GM23338 (cell line): Measurements from ENCODE around the gene PLD1.

Source experiments
- CREB1 ChIP-seq: fragments of 250-450 bp; sonication (Bioruptor Pico); IDR thresholded peaks from 2 replicates; pipeline ENCODE4 v1.5.0; 2020; ENCODE audit warnings: low read depth, mild to moderate bottlenecking, moderate library complexity
- CTCF ChIP-seq, 2 experiments: fragments of 200-600 bp in 1 of 2; sonication (generic) in 1 of 2; conservative IDR thresholded peaks; 2 replicates each; pipeline versions ENCODE4 v1.5.1 to v1.6.1; 2016 to 2017; ENCODE audit warnings: antibody characterized with exemption in 2 of 2, low read depth in 2 of 2, mild to moderate bottlenecking in 2 of 2, moderate library complexity in 1 of 2
- ETS1 ChIP-seq: IDR thresholded peaks from 2 replicates; pipeline ENCODE4 v1.6.1; 2016; ENCODE audit warnings: antibody characterized with exemption
- EZH2 ChIP-seq: fragments of 200-600 bp; sonication (generic); IDR thresholded peaks from one replicate; pipeline ENCODE4 v1.8.0; 2017; ENCODE audit warnings: antibody characterized with exemption, mild to moderate bottlenecking, low read depth; ENCODE audit not compliant: unreplicated experiment
- REST ChIP-seq: IDR thresholded peaks from one replicate; pipeline ENCODE4 v1.6.1; 2018; ENCODE audit warnings: antibody characterized with exemption; ENCODE audit not compliant: unreplicated experiment

GRCh38 chr3:171772427-171773056 is 37.7 kb downstream of the PLD1 start:
- TF ChIP-seq ETS1: no peak
- TF ChIP-seq CTCF (conservative IDR thresholded peaks at IDR 0.05; ENCODE audit: low read depth in 2 of 2): peak; percentile 85 to 86
- TF ChIP-seq EZH2: no peak
- TF ChIP-seq CREB1: no peak
- no peak for TF ChIP-seq REST
